Prostate gland (tissue), 2 donors: ENCODE measurements around the gene SSPN. TPM values are rescaled to one million over a fixed set of nuclear protein-coding genes. Genes with fewer than 3 reads are reported as not detected.

Experiments used
- DNase-seq: peaks from one replicate; pipeline ENCODE4 v3.0.0-alpha.2; 2019; ENCODE audit warnings: low spot score
- H3K27ac ChIP-seq, 2 donors: fragments of 200-600 bp; sonication (generic); 2 replicates each; pipeline ENCODE4 v1.5.1; 2017 to 2019
- H3K27me3 ChIP-seq: fragments of 200-600 bp; sonication (generic); replicated peaks from 2 replicates; pipeline ENCODE4 v1.5.1; 2019; ENCODE audit not compliant: insufficient read depth
- H3K36me3 ChIP-seq, 2 donors: fragments of 200-600 bp; sonication (generic); 1 replicate in 1 of 2; 2 replicates in 1 of 2; pipeline versions ENCODE4 v1.5.1 to v1.8.1; 2017 to 2019
- H3K4me1 ChIP-seq: fragments of 200-600 bp; sonication (generic); replicated peaks from 2 replicates; pipeline ENCODE4 v1.5.1; 2019
- H3K4me3 ChIP-seq, 2 donors: fragments of 200-600 bp; sonication (generic); 2 replicates each; pipeline ENCODE4 v1.5.1; 2017 to 2019
- H3K9me3 ChIP-seq: fragments of 200-600 bp; sonication (generic); 2 replicates; pipeline ENCODE4 v1.5.1; 2017
- POLR2A ChIP-seq: fragments of 450-650 bp; IDR thresholded peaks from one replicate; pipeline ENCODE4 v1.6.1; 2016; ENCODE audit warnings: antibody characterized with exemption, mild to moderate bottlenecking
- POLR2AphosphoS5 ChIP-seq: sonication (generic); formaldehyde crosslinking; IDR thresholded peaks from one replicate; pipeline ENCODE4 v1.6.1; 2017; ENCODE audit warnings: antibody characterized with exemption
- WGBS: methylation state at CpG from one replicate; pipeline ENCODE4 v1.1.5; 2018; 5-methylcytosine and 5-hydroxymethylcytosine counted together
- intact Hi-C: fragments of 100-400 bp; cut with DNase I; formaldehyde crosslinking; loops from one replicate; pipeline ENCODE4 v1.14.2; 2022
- total RNA-seq, 2 donors: library from RNA; depleted of rRNA; stranded (reverse); fragments of >200 nt; gene quantifications; one replicate each; pipeline ENCODE4 v1.1.0, GENCODE V29; 2016
- TF ChIP-seq, protein P1 (sequence below), 4 experiments: fragments of 200-600 bp in 2 of 4; fragments of 450-650 bp in 2 of 4; sonication (generic) in 2 of 4; IDR thresholded peaks; 1 replicate in 3 of 4; 2 replicates in 1 of 4; pipeline ENCODE4 v1.5.1; 2016 to 2019; ENCODE audit warnings: antibody characterized with exemption in 4 of 4, mild to moderate bottlenecking in 2 of 4, moderate library complexity in 2 of 4

The SSPN gene
- total RNA-seq, 2 donors from 2014 or later = 17.0 to 29.5 TPM

DNA sequence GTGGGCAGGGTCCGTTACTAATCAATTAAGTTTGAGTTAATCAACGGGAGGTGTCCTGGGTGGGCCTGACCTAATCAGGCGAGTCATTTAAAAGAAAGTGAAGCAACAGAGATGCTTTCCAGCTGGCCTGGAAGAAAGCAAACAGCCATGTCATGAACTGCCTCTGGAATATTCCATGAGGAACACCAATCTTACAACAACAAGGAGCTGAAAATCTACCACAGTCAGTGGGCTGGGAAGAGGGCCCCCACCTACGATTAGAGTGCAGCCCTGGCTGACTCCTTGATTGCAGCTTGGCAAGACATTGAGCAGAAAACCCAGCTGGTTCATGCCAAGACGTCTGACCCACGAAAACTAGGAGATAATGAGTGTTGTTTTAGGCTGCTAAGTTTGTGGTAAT, 56.2 kb downstream of the SSPN start:
- Histone ChIP-seq H3K4me1 (no peaks in the 10 kb centered on the region), H3K27me3 (no peaks in the 10 kb centered on the region), H3K27ac (no peak overlapping the region), H3K36me3 (no peaks in the 10 kb centered on the region), H3K4me3 (no peak overlapping the region), H3K9me3 (no peaks in the 10 kb centered on the region)
- TF ChIP-seq, protein P1, sequence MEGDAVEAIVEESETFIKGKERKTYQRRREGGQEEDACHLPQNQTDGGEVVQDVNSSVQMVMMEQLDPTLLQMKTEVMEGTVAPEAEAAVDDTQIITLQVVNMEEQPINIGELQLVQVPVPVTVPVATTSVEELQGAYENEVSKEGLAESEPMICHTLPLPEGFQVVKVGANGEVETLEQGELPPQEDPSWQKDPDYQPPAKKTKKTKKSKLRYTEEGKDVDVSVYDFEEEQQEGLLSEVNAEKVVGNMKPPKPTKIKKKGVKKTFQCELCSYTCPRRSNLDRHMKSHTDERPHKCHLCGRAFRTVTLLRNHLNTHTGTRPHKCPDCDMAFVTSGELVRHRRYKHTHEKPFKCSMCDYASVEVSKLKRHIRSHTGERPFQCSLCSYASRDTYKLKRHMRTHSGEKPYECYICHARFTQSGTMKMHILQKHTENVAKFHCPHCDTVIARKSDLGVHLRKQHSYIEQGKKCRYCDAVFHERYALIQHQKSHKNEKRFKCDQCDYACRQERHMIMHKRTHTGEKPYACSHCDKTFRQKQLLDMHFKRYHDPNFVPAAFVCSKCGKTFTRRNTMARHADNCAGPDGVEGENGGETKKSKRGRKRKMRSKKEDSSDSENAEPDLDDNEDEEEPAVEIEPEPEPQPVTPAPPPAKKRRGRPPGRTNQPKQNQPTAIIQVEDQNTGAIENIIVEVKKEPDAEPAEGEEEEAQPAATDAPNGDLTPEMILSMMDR (IDR thresholded peaks at IDR 0.05) = no peak
- TF ChIP-seq POLR2A = no peak
- TF ChIP-seq POLR2AphosphoS5 = no peak
- DNase-seq = no peak
- intact Hi-C loops = no loop called here
- WGBS = 73% methylated on average over 6 of the region's 6 CpGs

DNA sequence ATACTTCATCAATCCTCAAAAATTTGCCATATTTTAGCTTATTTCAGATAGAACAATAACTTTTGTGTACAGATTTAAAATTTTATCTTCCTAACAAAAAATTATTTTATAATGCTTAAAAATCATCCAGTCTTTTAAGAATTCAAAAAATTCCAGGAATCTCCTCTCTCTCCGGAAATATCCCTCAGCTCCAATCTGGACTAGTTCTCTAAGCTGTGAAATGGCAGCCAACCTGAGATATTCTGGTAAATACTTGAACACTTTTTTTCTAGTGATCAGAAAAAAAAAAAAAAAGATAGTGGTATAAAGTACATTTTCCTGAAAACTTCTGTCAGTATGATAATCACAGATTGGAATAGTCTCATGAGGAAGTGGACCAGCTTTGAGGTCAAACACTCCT, 57.6 kb downstream of the SSPN start:
- Histone ChIP-seq H3K36me3 (no peaks in the 10 kb centered on the region), H3K27me3 (no peaks in the 10 kb centered on the region), H3K9me3 (no peaks in the 10 kb centered on the region), H3K4me3 (no peak overlapping the region), H3K27ac (no peak overlapping the region), H3K4me1 (no peaks in the 10 kb centered on the region)
- no peak for DNase-seq
- TF ChIP-seq, protein P1 (IDR thresholded peaks at IDR 0.05) = no peak
- TF ChIP-seq POLR2A (no peak), POLR2AphosphoS5 (no peak)
- WGBS = 79% methylated on average over 1 of the region's 1 CpG
- intact Hi-C loops = no loop called here

DNA sequence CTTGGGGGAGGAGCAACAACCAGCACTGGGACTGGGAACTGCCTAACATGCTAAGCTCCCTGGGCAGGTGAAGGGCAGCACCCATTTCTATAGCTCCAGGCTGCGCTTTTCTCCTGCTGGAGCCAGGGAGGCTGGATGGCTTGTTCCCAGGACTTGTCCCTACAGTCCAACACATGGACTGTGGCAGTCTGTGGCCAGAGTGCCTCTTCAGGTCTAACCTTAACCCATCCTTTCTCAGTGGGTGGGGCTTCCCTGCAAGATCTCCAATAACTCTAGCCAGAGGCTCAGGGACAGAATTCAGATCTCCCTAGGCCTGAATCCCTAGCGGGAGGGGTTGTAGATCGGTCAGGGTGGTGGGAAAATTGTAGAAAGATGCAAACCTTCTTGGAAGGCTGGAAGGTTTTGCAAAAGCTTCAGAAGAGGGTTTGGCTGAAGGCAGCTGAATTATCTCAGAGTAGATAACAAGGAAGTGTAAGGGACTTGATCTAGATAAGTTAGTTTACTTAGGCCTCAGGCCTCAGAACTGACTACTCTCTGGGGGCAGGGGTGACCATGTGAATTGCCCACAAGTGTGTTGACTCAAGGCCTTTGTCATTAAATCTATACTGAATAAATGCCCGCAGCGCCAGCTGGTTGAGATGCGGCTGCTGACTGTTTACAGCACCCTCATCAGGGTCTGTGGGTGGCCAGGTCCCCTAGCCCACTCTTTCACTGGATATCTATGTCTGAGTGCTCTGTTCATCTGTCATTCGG, 60.7 kb downstream of the SSPN start:
- Histone ChIP-seq H3K27ac (no peak overlapping the region), H3K27me3 (no peaks in the 10 kb centered on the region), H3K4me3 (no peak overlapping the region), H3K4me1 (no peaks in the 10 kb centered on the region), H3K9me3 (no peaks in the 10 kb centered on the region), H3K36me3 (no peaks in the 10 kb centered on the region)
- intact Hi-C loops = no loop called here
- no peak for TF ChIP-seq POLR2AphosphoS5
- TF ChIP-seq, protein P1 (IDR thresholded peaks at IDR 0.05) = no peak
- no peak for TF ChIP-seq POLR2A
- 96% methylated on average over 7 of the region's 7 CpGs for WGBS
- DNase-seq = no peak

DNA sequence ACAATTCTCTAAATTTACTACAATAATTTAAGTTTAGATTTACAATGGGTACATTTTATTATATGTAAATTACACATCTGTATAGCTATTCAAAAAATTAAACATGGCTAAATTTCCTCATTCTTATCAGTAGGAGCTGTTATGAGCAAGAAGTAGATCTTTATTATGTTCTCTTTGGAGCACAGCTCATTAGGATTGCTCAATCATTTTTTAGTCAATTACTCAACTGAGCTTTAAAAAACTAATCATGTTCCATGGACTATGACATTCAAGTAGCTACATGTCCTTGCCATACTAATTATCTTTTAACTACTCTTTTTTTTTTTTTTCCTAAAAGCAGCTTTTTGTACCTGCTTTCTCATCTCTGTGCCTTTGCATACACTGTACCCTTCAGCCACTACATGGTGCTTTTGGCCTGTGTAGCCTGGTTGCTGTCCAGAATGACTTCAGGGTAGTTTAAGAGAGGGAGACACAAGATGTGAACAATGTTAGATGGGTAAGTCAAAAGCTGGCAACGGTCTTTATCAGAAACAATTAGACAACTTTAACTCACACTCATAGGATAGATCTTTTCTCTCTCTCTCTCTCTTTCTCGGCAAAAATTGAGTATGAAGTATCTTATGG, 69.0 kb downstream of the SSPN start:
- no peaks in the 10 kb centered on the region for H3K4me1 ChIP-seq
- WGBS = 86% methylated on average over 2 of the region's 2 CpGs
- no peak overlapping the region for H3K4me3 ChIP-seq
- DNase-seq = no peak
- intact Hi-C loops = no loop called here
- TF ChIP-seq POLR2AphosphoS5 = no peak
- TF ChIP-seq POLR2A = no peak
- TF ChIP-seq, protein P1 (IDR thresholded peaks at IDR 0.05) = no peak
- no peak overlapping the region for H3K27ac ChIP-seq
- H3K9me3 ChIP-seq = no peaks in the 10 kb centered on the region
- no peaks in the 10 kb centered on the region for H3K36me3 ChIP-seq
- no peaks in the 10 kb centered on the region for H3K27me3 ChIP-seq

DNA sequence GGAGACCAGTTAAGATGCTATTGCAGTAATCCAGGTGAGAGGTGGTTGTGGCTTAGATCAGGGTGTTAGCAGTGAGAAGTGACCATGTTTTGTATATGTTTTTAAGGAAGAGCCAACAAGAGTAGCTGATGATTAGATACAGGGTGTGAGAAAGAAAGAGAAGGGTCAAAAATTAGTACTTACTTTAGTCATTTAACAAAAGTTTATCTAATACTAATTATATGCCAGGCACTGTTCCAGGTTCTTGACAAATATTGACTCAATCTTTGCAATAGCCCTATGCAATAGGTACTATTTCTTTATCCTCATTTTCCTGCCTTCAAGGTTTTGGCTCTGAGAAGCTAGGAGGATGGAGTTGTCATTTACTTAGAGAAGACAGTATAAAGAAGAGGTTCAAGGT, 70.2 kb downstream of the SSPN start:
- no peak overlapping the region for H3K27ac ChIP-seq
- H3K27me3 ChIP-seq = no peaks in the 10 kb centered on the region
- no peak for DNase-seq
- H3K4me3 ChIP-seq = no peak overlapping the region
- no peaks in the 10 kb centered on the region for H3K36me3 ChIP-seq
- no peaks in the 10 kb centered on the region for H3K9me3 ChIP-seq
- intact Hi-C loops = no loop called here
- no peaks in the 10 kb centered on the region for H3K4me1 ChIP-seq
- TF ChIP-seq POLR2A = no peak
